ENCODE data around the gene XBP1. TPM values are rescaled to one million over a fixed set of nuclear protein-coding genes. Genes with fewer than 3 reads are reported as not detected.
"Not testable (repeated sequence)": the region's sequence is repeated elsewhere in the genome, so short reads cannot be mapped to it uniquely, and the experiment has no call there.

XBP1 gene
- total RNA-seq (86.8 TPM), polyA plus RNA-seq (ENCODE audit: insufficient read depth in 1 of 8, insufficient read length in 8 of 8, low replicate concordance in 1 of 8) (10 to 100 TPM; 56.2 to 88.6 (median 65.5) TPM)
- long read RNA-seq, donor 1, transcript XBP1-201 (5 exons, 1,850 nt) = major isoform, 14 of 15 reads
- long read RNA-seq, donor 1, partial matches to known transcripts = 0 of 15 reads
- long read RNA-seq, donor 1, other reads (novel, unspliced or antisense) = 0 of 15 reads
- long read RNA-seq, donor 2, partial matches to known transcripts = 5 of 10 reads
- long read RNA-seq, donor 2, other reads (novel, unspliced or antisense) = 0 of 10 reads
- long read RNA-seq, donor 3, transcript XBP1-201 (5 exons, 1,850 nt) = major isoform, 38 of 43 reads
- long read RNA-seq, donor 3, partial matches to known transcripts = 0 of 43 reads
- long read RNA-seq, donor 3, other reads (novel, unspliced or antisense) = 0 of 43 reads
- long read RNA-seq, donor 4, transcript XBP1-201 (5 exons, 1,850 nt) = major isoform, 20 of 24 reads
- long read RNA-seq, donor 4, partial matches to known transcripts = 0 of 24 reads
- long read RNA-seq, donor 4, other reads (novel, unspliced or antisense) = 0 of 24 reads
- long read RNA-seq, donor 5, transcript XBP1-201 (5 exons, 1,850 nt) = major isoform, 103 of 107 reads
- long read RNA-seq, donor 5, partial matches to known transcripts = 0 of 107 reads
- long read RNA-seq, donor 5, other reads (novel, unspliced or antisense) = 0 of 107 reads
- long read RNA-seq, donor 6, transcript XBP1-201 (5 exons, 1,850 nt) = major isoform, 44 of 45 reads
- long read RNA-seq, donor 6, partial matches to known transcripts = 0 of 45 reads
- long read RNA-seq, donor 6, other reads (novel, unspliced or antisense) = 0 of 45 reads
- long read RNA-seq, donor 7, transcript XBP1-201 (5 exons, 1,850 nt) = major isoform, 41 of 46 reads
- long read RNA-seq, donor 7, partial matches to known transcripts = 0 of 46 reads
- long read RNA-seq, donor 7, other reads (novel, unspliced or antisense) = 0 of 46 reads
- long read RNA-seq, donor 8, transcript XBP1-201 (5 exons, 1,850 nt) = major isoform, 25 of 26 reads
- long read RNA-seq, donor 8, partial matches to known transcripts = 0 of 26 reads
- long read RNA-seq, donor 8, other reads (novel, unspliced or antisense) = 0 of 26 reads
- long read RNA-seq, donor 9, transcript XBP1-201 (5 exons, 1,850 nt) = major isoform, 21 of 24 reads
- long read RNA-seq, donor 9, partial matches to known transcripts = 0 of 24 reads
- long read RNA-seq, donor 9, other reads (novel, unspliced or antisense) = 0 of 24 reads
- long read RNA-seq, donor 10, transcript XBP1-205 (2 exons, 520 nt) = minor isoform, 5 of 48 reads
- long read RNA-seq, donor 10, transcript XBP1-201 (5 exons, 1,850 nt) = major isoform, 42 of 48 reads
- long read RNA-seq, donor 10, partial matches to known transcripts = 0 of 48 reads
- long read RNA-seq, donor 10, other reads (novel, unspliced or antisense) = 0 of 48 reads
- long read RNA-seq, donor 11, transcript XBP1-201 (5 exons, 1,850 nt) = major isoform, 39 of 40 reads
- long read RNA-seq, donor 11, partial matches to known transcripts = 0 of 40 reads
- long read RNA-seq, donor 11, other reads (novel, unspliced or antisense) = 0 of 40 reads

GRCh38 chr22:28800308-28801041 lies at the start of gene XBP1:
TSS of gene XBP1 (minus strand) at chr22:28800569.
- peaks cover 29% of the 10 kb centered on the region for H3K36me3 ChIP-seq (ENCODE audit: control insufficient read depth, insufficient read depth, low read length)
- H3K27ac ChIP-seq (ENCODE audit: low read length) = peak within 1 kb of the TSS; percentile 93
- peaks cover 23% of the 10 kb centered on the region for H3K4me1 ChIP-seq (ENCODE audit: control insufficient read depth, insufficient read depth, low read length)
- WGBS (ENCODE audit: insufficient coverage) = 0% methylated on average over 72 of the region's 78 CpGs
- no peaks in the 10 kb centered on the region for H3K27me3 ChIP-seq (ENCODE audit: control insufficient read depth, insufficient read depth, low read length)
- peak; percentile 99 for DNase-seq
- H3K9me3 ChIP-seq (replicated peaks; ENCODE audit: control insufficient read depth, low read depth, low read length) = no peaks in the 10 kb centered on the region
- H3K4me3 ChIP-seq (ENCODE audit: low read length) = peak within 1 kb of the TSS; percentile 57

GRCh38 chr22:28846994-28847393 lies 46.6 kb upstream of the XBP1 start:
- Histone ChIP-seq H3K9me3 (replicated peaks; ENCODE audit: control insufficient read depth, low read depth, low read length) (peaks cover 3% of the 10 kb centered on the region), H3K36me3 (ENCODE audit: control insufficient read depth, insufficient read depth, low read length) (no peaks in the 10 kb centered on the region)

GRCh38 chr22:28844277-28844676 lies 43.9 kb upstream of the XBP1 start:
- DNase-seq; H3K4me1 ChIP-seq (ENCODE audit: control insufficient read depth, insufficient read depth, low read length); H3K27ac ChIP-seq (ENCODE audit: low read length); H3K27me3 ChIP-seq (ENCODE audit: control insufficient read depth, insufficient read depth, low read length); H3K4me3 ChIP-seq (ENCODE audit: low read length); H3K9me3 ChIP-seq (replicated peaks; ENCODE audit: control insufficient read depth, low read depth, low read length); H3K36me3 ChIP-seq (ENCODE audit: control insufficient read depth, insufficient read depth, low read length): not testable (repeated sequence)
- no CpG with 5 or more reads among the region's 2 CpGs for WGBS (ENCODE audit: insufficient coverage)

More at GRCh38 chr22:28846994-28847393, 46.6 kb upstream of the XBP1 start:
- Histone ChIP-seq H3K4me3 (ENCODE audit: low read length) (no peak overlapping the region), H3K27me3 (ENCODE audit: control insufficient read depth, insufficient read depth, low read length) (no peaks in the 10 kb centered on the region), H3K4me1 (ENCODE audit: control insufficient read depth, insufficient read depth, low read length) (no peaks in the 10 kb centered on the region), H3K27ac (ENCODE audit: low read length) (no peak overlapping the region)
- no CpG with 5 or more reads among the region's 2 CpGs for WGBS (ENCODE audit: insufficient coverage)
- DNase-seq = no peak

- H3K9me3 ChIP-seq (replicated peaks; ENCODE audit: control insufficient read depth, low read depth, low read length) = peaks cover 3% of the 10 kb centered on the region
- WGBS (ENCODE audit: insufficient coverage) = no CpG with 5 or more reads among the region's 2 CpGs
- H3K4me1 ChIP-seq (ENCODE audit: control insufficient read depth, insufficient read depth, low read length) = no peaks in the 10 kb centered on the region
- H3K27ac ChIP-seq (ENCODE audit: low read length) = no peak overlapping the region
- no peaks in the 10 kb centered on the region for H3K27me3 ChIP-seq (ENCODE audit: control insufficient read depth, insufficient read depth, low read length)
- H3K4me3 ChIP-seq (ENCODE audit: low read length) = no peak overlapping the region
- no peaks in the 10 kb centered on the region for H3K36me3 ChIP-seq (ENCODE audit: control insufficient read depth, insufficient read depth, low read length)
- DNase-seq = no peak
These were observed 43.3 kb upstream of the XBP1 start for GRCh38 chr22:28843633-28844032.

GRCh38 chr22:28841111-28841510 lies 40.7 kb upstream of the XBP1 start:
- H3K36me3 ChIP-seq (ENCODE audit: control insufficient read depth, insufficient read depth, low read length) = no peaks in the 10 kb centered on the region
- 86% methylated on average over 1 of the region's 5 CpGs for WGBS (ENCODE audit: insufficient coverage)
- no peak for DNase-seq
- no peaks in the 10 kb centered on the region for H3K4me1 ChIP-seq (ENCODE audit: control insufficient read depth, insufficient read depth, low read length)
- no peaks in the 10 kb centered on the region for H3K27me3 ChIP-seq (ENCODE audit: control insufficient read depth, insufficient read depth, low read length)
- no peak overlapping the region for H3K4me3 ChIP-seq (ENCODE audit: low read length)
- no peak overlapping the region for H3K27ac ChIP-seq (ENCODE audit: low read length)
- H3K9me3 ChIP-seq (replicated peaks; ENCODE audit: control insufficient read depth, low read depth, low read length) = no peaks in the 10 kb centered on the region

- H3K4me3 ChIP-seq (ENCODE audit: low read length) = no peak overlapping the region
- peaks cover 2% of the 10 kb centered on the region for H3K36me3 ChIP-seq (ENCODE audit: control insufficient read depth, insufficient read depth, low read length)
- H3K9me3 ChIP-seq (replicated peaks; ENCODE audit: control insufficient read depth, low read depth, low read length) = no peaks in the 10 kb centered on the region
- H3K27ac ChIP-seq (ENCODE audit: low read length) = no peak overlapping the region
- no peaks in the 10 kb centered on the region for H3K4me1 ChIP-seq (ENCODE audit: control insufficient read depth, insufficient read depth, low read length)
- no peak for DNase-seq
- 69% methylated on average over 2 of the region's 5 CpGs for WGBS (ENCODE audit: insufficient coverage)
- H3K27me3 ChIP-seq (ENCODE audit: control insufficient read depth, insufficient read depth, low read length) = no peaks in the 10 kb centered on the region
These were observed 38.6 kb upstream of the XBP1 start for GRCh38 chr22:28838971-28839370.

GRCh38 chr22:28837640-28838039 lies 37.3 kb upstream of the XBP1 start:
- WGBS (ENCODE audit: insufficient coverage) = 81% methylated on average over 3 of the region's 6 CpGs
- no peak for DNase-seq

GRCh38 chr22:28835630-28836189 lies 35.3 kb upstream of the XBP1 start:
- H3K4me1 ChIP-seq (ENCODE audit: control insufficient read depth, insufficient read depth, low read length) = no peaks in the 10 kb centered on the region
- no peaks in the 10 kb centered on the region for H3K9me3 ChIP-seq (replicated peaks; ENCODE audit: control insufficient read depth, low read depth, low read length)
- 80% methylated on average over 4 of the region's 11 CpGs for WGBS (ENCODE audit: insufficient coverage)
- no peaks in the 10 kb centered on the region for H3K27me3 ChIP-seq (ENCODE audit: control insufficient read depth, insufficient read depth, low read length)
- DNase-seq = no peak
- H3K27ac ChIP-seq (ENCODE audit: low read length) = no peak overlapping the region
- peaks cover 3% of the 10 kb centered on the region for H3K36me3 ChIP-seq (ENCODE audit: control insufficient read depth, insufficient read depth, low read length)
- H3K4me3 ChIP-seq (ENCODE audit: low read length) = no peak overlapping the region

More at GRCh38 chr22:28837640-28838039, 37.3 kb upstream of the XBP1 start:
- Histone ChIP-seq H3K4me1 (ENCODE audit: control insufficient read depth, insufficient read depth, low read length) (no peaks in the 10 kb centered on the region), H3K27ac (ENCODE audit: low read length) (no peak overlapping the region), H3K27me3 (ENCODE audit: control insufficient read depth, insufficient read depth, low read length) (no peaks in the 10 kb centered on the region), H3K36me3 (ENCODE audit: control insufficient read depth, insufficient read depth, low read length) (peaks cover 3% of the 10 kb centered on the region), H3K9me3 (replicated peaks; ENCODE audit: control insufficient read depth, low read depth, low read length) (no peaks in the 10 kb centered on the region), H3K4me3 (ENCODE audit: low read length) (no peak overlapping the region)
